Stimulated activated CD8-positive, alpha-beta memory T cell treated with anti-CD3 and anti-CD28 coated beads, Interleukin-12 subunit alpha, Interleukin-12 subunit beta, amount 100 ng/mL, for 24 hours (primary cell): ENCODE results near the gene GABBR2.
"Not testable (repeated sequence)": the region's sequence is repeated elsewhere in the genome, so short reads cannot be mapped to it uniquely, and the experiment has no call there.

Experiments
- DNase-seq: peaks from one replicate; pipeline ENCODE4 v3.0.0-alpha.2; 2020; ENCODE audit errors: extremely low read depth

The GABBR2 gene

DNA sequence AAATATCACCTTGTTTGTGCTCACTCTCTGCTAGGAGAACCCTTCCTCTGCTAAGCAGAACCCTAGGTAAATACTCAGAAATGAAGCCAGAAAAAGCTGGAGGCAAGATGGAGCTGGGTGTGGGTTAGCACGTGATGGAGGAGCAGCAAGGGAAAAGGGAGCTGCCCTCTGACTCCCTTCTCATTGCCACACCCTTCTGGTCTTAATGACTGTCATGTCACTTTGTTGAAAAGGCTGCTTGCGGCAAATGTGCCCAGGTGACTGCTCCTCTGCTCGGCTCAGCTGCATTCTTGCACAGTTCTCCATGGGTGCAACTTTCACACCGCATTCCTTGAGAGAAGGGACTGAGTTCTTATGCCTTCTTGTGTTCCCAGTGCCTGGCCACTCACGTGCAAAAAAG is 416.9 kb downstream of the GABBR2 start:
- DNase-seq: no peak

- DNase-seq: no peak
These were observed 418.3 kb downstream of the GABBR2 start for GRCh38 chr9:98290411-98290810.

- no peak for DNase-seq
These were observed 419.0 kb downstream of the GABBR2 start for GRCh38 chr9:98289614-98290201.

DNA sequence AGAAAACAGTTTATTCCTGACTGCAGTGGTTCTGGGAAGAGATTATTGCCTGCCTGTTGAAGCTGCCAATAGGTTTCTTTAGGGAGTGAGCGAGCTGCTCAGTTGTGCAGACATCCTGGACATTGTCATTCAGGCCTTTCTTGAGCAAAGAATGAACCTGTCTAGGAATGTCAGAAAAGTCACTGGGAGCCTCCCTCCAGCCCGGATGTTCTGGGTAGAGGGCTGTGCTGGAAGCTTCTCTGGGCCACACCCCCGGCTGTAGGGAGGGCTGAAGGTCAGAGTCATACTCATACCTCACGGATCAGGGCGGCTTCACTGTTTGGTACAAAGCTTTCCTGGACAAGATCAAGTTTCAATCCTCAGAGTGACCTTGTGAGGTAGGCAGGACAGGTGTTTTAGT is 419.9 kb downstream of the GABBR2 start:
- DNase-seq: no peak

GRCh38 chr9:98287384-98287783 is 421.4 kb downstream of the GABBR2 start:
- no peak for DNase-seq

DNA sequence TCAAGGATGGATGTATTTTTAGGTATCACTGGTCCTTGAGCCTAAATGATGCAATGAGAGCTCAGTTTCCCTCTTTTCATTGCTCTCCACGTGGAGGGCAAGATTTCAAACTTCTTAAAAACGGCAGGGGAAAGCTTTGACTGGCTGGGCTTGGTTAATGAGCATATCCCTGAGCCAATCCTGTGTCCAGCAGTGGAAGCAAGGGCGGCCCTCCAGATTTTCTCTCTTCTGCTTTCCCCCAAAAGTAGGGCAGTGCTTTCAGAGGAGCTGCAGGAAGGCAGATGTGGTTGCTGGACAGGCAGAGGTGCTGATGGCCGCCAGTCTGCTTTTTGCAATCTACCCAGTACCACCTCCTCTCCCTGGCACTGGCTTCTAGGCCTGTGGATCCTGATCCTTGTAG is 423.3 kb downstream of the GABBR2 start:
- no peak for DNase-seq

- no peak for DNase-seq
These were observed 424.0 kb downstream of the GABBR2 start for GRCh38 chr9:98284754-98285153.

- not testable (repeated sequence) for DNase-seq
These were observed 425.6 kb downstream of the GABBR2 start for GRCh38 chr9:98283143-98283542.

DNA sequence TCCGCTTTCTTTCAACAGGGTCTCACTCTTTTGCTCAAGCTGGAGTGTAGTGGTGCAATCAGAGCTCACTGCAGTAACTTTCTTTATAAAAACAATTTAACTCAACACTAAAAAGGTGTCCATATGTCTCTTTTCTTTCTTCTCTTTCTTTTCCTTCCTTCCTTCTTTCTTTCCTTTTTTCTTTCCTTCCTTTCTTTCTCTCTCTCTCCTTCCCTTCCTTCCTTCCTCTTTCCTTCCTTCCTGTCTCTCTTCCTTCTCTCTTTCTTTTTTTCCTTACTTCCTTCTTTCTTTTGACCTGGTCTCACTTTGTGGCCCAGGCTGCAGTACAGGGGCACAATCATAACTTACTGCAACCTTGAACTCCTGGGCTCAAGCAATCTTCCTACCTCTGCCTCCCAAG is 427.5 kb downstream of the GABBR2 start:
- no peak for DNase-seq

- no peak for DNase-seq
These were observed 428.2 kb downstream of the GABBR2 start for GRCh38 chr9:98280574-98280973.

DNA sequence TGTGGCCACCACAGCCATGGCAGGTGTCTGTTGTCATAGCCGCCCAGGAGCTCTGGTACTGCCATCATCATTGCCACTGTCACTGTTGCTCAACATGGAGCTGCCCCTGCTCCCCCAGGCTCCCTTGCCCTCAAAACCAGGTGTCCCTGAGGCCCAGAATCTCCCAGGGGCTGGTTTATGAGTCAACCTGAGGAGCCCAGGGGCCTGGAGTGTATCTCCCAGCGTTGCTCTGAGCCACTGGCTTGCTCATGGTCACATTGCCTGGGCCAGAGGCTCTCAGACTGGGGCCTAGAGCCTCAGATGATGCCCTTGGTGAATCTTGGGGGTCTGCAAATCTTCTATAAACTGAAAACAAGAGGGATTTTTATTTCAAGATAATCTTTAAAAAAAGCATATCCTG is 428.6 kb downstream of the GABBR2 start:
- no peak for DNase-seq

DNA sequence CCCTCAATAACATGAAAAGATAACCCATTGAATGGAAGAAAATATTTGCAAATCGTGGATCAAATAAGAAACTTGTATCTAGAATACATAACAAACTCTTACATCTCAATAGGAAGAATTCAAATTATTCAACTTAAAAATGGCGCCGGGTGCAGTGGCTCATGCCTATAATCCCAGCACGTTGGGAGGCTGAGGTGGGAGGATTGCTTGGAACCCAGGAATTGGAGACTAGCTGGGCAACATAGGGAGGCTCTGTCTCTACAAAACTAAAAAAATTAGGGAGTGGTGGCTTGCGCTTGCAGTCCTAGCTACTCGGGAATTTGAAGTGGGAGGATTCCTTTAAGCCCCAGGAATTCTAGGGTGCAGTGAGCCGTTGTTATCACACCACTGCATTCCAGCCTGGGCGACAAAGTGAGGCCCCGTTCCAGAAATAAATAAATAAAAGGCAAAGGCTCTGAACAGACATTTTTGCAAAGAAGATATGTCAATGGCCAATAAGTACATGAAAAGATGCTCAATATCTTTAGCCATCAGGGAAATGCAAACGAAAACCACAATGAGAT is 431.7 kb downstream of the GABBR2 start:
- DNase-seq: no peak

- DNase-seq: no peak
These were observed 433.6 kb downstream of the GABBR2 start for GRCh38 chr9:98275159-98275558.

GRCh38 chr9:98272083-98272482 is 436.7 kb downstream of the GABBR2 start:
- no peak for DNase-seq

GRCh38 chr9:98271479-98271878 is 437.3 kb downstream of the GABBR2 start:
- DNase-seq: no peak

DNA sequence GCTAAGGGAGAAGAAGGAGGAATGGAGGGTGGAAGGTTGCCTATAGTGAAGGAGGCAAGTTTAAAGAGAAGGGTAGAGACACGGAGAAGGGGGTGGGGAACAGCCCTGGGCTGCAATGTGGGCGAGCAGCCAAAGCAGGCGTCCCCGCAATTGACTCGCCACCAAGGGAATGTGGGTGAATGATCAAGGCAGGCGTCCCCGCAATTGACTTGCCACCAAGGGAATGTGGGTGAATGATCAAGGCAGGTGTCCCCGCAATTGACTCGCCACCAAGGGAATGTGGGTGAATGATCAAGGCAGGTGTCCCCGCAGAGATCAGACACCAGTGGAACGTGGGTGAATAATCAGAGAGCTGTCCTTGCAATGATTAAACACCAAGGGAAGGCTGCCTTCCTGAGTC is 438.5 kb downstream of the GABBR2 start:
- not testable (repeated sequence) for DNase-seq

DNA sequence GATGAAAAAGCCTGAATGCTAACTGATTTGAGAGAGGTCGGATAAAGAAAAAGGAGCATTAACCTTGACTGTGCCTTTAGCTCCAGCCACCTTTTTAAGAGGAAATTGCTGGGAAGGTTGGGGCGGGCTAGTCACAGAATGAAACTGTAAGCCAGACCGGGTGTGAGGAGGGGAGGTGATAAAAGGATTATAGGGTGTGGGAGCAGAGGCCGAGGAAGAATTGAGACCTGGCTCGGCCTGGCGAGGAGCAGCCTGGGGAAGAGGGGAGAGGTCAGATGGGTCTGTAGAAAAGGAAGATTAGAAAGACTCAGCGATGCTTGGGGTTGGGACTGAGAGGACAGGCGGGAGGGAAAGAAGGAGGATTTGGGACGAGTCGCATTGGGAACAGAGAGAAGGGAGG is 439.1 kb downstream of the GABBR2 start:
- not testable (repeated sequence) for DNase-seq

- DNase-seq: not testable (repeated sequence)
These were observed 441.2 kb downstream of the GABBR2 start for GRCh38 chr9:98267556-98267955.

DNA sequence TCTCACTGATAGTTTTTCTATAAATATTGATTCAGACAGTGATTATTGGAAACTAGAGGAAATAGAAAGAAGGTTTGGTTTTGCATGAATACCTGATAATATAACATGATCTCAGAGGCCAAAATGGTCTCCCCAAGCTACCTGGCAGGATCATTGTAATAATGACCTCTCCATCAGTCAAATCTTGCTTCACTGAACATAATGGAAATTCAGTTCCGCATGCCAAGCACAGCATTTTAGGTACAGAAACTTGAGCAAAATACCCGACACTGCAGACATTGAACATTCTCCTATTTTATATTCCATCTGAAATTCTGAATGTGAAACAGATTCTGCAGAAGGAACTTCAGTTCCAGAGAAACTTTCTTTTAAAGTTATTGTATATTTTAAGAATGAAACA is 444.2 kb downstream of the GABBR2 start:
- DNase-seq: no peak

GRCh38 chr9:98263482-98264357 is 445.0 kb downstream of the GABBR2 start:
- DNase-seq: peak; percentile 49

DNA sequence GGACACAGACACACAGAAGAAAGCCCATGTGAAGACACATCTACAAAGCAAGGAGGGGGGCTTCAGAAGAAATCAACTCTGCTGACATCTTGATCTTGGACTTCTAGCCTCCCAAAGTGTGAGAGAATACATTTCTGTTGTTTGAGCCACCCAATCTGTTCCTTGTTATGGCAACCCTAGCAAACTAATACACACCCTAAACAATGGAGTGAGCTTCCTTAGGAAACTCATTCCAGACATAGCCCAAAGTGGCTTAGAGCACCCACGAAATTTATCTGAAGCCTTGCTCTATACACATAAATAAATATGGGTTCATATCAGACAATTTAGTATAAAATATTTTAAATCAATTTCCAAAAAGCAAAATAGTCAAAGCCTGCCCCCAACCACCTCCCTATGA is 445.7 kb downstream of the GABBR2 start:
- no peak for DNase-seq

- no peak for DNase-seq
These were observed 446.7 kb downstream of the GABBR2 start for GRCh38 chr9:98262056-98262455.

DNA sequence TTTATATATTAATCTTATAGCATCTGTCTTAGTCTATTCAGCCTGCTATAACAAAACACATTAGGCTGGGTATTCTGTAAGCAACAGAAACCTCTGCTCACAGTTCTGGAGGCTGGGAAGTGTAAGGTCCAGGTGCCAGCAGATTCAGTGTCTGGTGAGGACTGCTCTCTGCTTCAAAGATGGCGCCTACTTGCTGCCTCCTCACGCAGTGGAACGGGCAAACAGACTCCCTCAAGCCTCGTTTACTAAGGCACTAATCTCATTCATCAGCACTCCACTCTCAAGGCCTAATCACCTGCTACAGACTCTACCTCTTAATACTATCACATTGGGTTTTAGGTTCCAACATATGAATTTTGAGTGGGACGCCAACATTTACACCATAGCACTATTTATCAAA is 448.1 kb downstream of the GABBR2 start:
- no peak for DNase-seq
